Lower leg skin (tissue), 3 donors: ENCODE results near the gene SLC22A1.

Experiments
- POLR2A ChIP-seq, 2 donors: fragments of 450-650 bp; IDR thresholded peaks; one replicate each; pipeline ENCODE4 v1.6.1; 2016 to 2017; ENCODE audit warnings: antibody characterized with exemption in 2 of 2, mild to moderate bottlenecking in 1 of 2, moderate library complexity in 1 of 2
- TF ChIP-seq, protein P1 (sequence below), 3 donors: fragments of 450-650 bp; IDR thresholded peaks; one replicate each; pipeline ENCODE4 v1.5.1; 2016; ENCODE audit warnings: antibody characterized with exemption in 3 of 3, mild to moderate bottlenecking in 3 of 3, moderate library complexity in 2 of 3

GRCh38 chr6:160137989-160138835 lies 16.6 kb downstream of the SLC22A1 start:
- TF ChIP-seq, protein P1, sequence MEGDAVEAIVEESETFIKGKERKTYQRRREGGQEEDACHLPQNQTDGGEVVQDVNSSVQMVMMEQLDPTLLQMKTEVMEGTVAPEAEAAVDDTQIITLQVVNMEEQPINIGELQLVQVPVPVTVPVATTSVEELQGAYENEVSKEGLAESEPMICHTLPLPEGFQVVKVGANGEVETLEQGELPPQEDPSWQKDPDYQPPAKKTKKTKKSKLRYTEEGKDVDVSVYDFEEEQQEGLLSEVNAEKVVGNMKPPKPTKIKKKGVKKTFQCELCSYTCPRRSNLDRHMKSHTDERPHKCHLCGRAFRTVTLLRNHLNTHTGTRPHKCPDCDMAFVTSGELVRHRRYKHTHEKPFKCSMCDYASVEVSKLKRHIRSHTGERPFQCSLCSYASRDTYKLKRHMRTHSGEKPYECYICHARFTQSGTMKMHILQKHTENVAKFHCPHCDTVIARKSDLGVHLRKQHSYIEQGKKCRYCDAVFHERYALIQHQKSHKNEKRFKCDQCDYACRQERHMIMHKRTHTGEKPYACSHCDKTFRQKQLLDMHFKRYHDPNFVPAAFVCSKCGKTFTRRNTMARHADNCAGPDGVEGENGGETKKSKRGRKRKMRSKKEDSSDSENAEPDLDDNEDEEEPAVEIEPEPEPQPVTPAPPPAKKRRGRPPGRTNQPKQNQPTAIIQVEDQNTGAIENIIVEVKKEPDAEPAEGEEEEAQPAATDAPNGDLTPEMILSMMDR (IDR thresholded peaks at IDR 0.05) = no peak
- TF ChIP-seq POLR2A (IDR thresholded peaks at IDR 0.05) = no peak
